Subcutaneous abdominal adipose tissue (tissue), 5 donors: Measurements from ENCODE around the gene DTD2.
"Not testable (repeated sequence)": the region's sequence is repeated elsewhere in the genome, so short reads cannot be mapped to it uniquely, and the experiment has no call there.

ENCODE experiments used
- H3K27ac ChIP-seq: one replicate; pipeline ENCODE4 v1.7.0; 2013; ENCODE audit warnings: low read depth, mild to moderate bottlenecking, inconsistent platforms, low read length, moderate library complexity
- H3K27me3 ChIP-seq, 5 donors: one replicate each; pipeline ENCODE4 v1.7.0; 2013; ENCODE audit warnings: low read length in 5 of 5, inconsistent platforms in 1 of 5; ENCODE audit not compliant: control insufficient read depth in 5 of 5, insufficient read depth in 4 of 5
- H3K36me3 ChIP-seq, 5 donors: one replicate each; pipeline ENCODE4 v1.7.0; 2013; ENCODE audit warnings: low read length in 5 of 5; ENCODE audit not compliant: control insufficient read depth in 5 of 5, insufficient read depth in 5 of 5
- H3K4me1 ChIP-seq, 5 donors: one replicate each; pipeline ENCODE4 v1.7.0; 2013; ENCODE audit warnings: low read length in 5 of 5, mild to moderate bottlenecking in 3 of 5, moderate library complexity in 1 of 5; ENCODE audit not compliant: control insufficient read depth in 5 of 5, insufficient read depth in 5 of 5
- H3K4me3 ChIP-seq, 5 donors: one replicate each; pipeline ENCODE4 v1.7.0; 2013; ENCODE audit warnings: low read length in 5 of 5, low read depth in 1 of 5
- H3K9ac ChIP-seq, 5 donors: one replicate each; pipeline ENCODE4 v1.7.0; 2013; ENCODE audit warnings: low read length in 5 of 5, mild to moderate bottlenecking in 4 of 5, moderate library complexity in 3 of 5
- H3K9me3 ChIP-seq, 5 donors: one replicate each; pipeline ENCODE4 v1.7.0; 2013; ENCODE audit warnings: low read length in 5 of 5; ENCODE audit not compliant: control insufficient read depth in 5 of 5
- donor health status: healthy.
- donor health status: healthy.
- donor health status: healthy.
- donor health status: healthy.
- donor health status: healthy.

Gene DTD2

GRCh38 chr14:31477248-31477647 lies 19.9 kb upstream of the DTD2 start:
- Histone ChIP-seq H3K36me3 (no peaks in the 10 kb centered on the region), H3K9ac (no peak overlapping the region), H3K9me3 (no peaks in the 10 kb centered on the region), H3K4me1 (peaks cover 0 to 12% (median 10%) of the 10 kb centered on the region in 5 donors), H3K4me3 (no peak overlapping the region), H3K27me3 (no peaks in the 10 kb centered on the region), H3K27ac (peak overlapping the region; percentile 2)

- Histone ChIP-seq H3K9me3 (no peaks in the 10 kb centered on the region), H3K9ac (no peak overlapping the region), H3K27me3 (no peaks in the 10 kb centered on the region), H3K4me1 (peaks cover 0 to 12% (median 10%) of the 10 kb centered on the region in 5 donors), H3K27ac (peak overlapping the region; percentile 2), H3K4me3 (no peak overlapping the region), H3K36me3 (no peaks in the 10 kb centered on the region)
Measured at GRCh38 chr14:31476131-31476866, 19.0 kb upstream of the DTD2 start.

GRCh38 chr14:31466554-31466953 lies 9.2 kb upstream of the DTD2 start:
- H3K36me3 ChIP-seq: no peaks in the 10 kb centered on the region
- H3K27me3 ChIP-seq: no peaks in the 10 kb centered on the region
- peak overlapping the region; percentile 83 for H3K27ac ChIP-seq
- peaks cover 0 to 25% (median 11%) of the 10 kb centered on the region in 5 donors for H3K4me1 ChIP-seq
- no peak overlapping the region for H3K9ac ChIP-seq
- H3K9me3 ChIP-seq: no peaks in the 10 kb centered on the region
- H3K4me3 ChIP-seq: peak overlapping the region in 1 of 5 donors; percentile 21

- no peaks in the 10 kb centered on the region for H3K36me3 ChIP-seq
- peak overlapping the region; percentile 83 for H3K27ac ChIP-seq
- peak overlapping the region in 1 of 5 donors; percentile 35 for H3K9ac ChIP-seq
- no peaks in the 10 kb centered on the region for H3K9me3 ChIP-seq
- no peak overlapping the region for H3K4me3 ChIP-seq
- no peaks in the 10 kb centered on the region for H3K27me3 ChIP-seq
- H3K4me1 ChIP-seq: peaks cover 0 to 27% (median 12%) of the 10 kb centered on the region in 5 donors
Measured at GRCh38 chr14:31465111-31465510, 7.8 kb upstream of the DTD2 start.

- H3K27me3 ChIP-seq, H3K4me3 ChIP-seq, H3K36me3 ChIP-seq, H3K9me3 ChIP-seq, H3K9ac ChIP-seq, H3K27ac ChIP-seq: not testable (repeated sequence)
- H3K4me1 ChIP-seq: peaks cover 0 to 39% (median 19%) of the 10 kb centered on the region in 5 donors
Measured at GRCh38 chr14:31462450-31462849, 5.1 kb upstream of the DTD2 start.

GRCh38 chr14:31461545-31461944 lies 4.2 kb upstream of the DTD2 start:
- no peak overlapping the region for H3K4me3 ChIP-seq
- H3K9ac ChIP-seq: no peak overlapping the region
- no peak overlapping the region for H3K27ac ChIP-seq
- no peaks in the 10 kb centered on the region for H3K36me3 ChIP-seq
- H3K9me3 ChIP-seq: no peaks in the 10 kb centered on the region
- H3K4me1 ChIP-seq: peaks cover 0 to 38% (median 22%) of the 10 kb centered on the region in 5 donors
- H3K27me3 ChIP-seq: no peaks in the 10 kb centered on the region

- H3K9me3 ChIP-seq: no peaks in the 10 kb centered on the region
- H3K27ac ChIP-seq: peak overlapping the region; percentile 97
- H3K4me3 ChIP-seq: peak overlapping the region in 4 of 5 donors; percentile 7 to 91 (median 80)
- no peaks in the 10 kb centered on the region for H3K27me3 ChIP-seq
- H3K36me3 ChIP-seq: no peaks in the 10 kb centered on the region
- H3K9ac ChIP-seq: peak overlapping the region in 4 of 5 donors; percentile 38 to 83 (median 49)
- peaks cover 0 to 42% (median 33%) of the 10 kb centered on the region in 5 donors for H3K4me1 ChIP-seq
Measured at GRCh38 chr14:31457665-31458659, 656 bp upstream of the DTD2 start.

DNA sequence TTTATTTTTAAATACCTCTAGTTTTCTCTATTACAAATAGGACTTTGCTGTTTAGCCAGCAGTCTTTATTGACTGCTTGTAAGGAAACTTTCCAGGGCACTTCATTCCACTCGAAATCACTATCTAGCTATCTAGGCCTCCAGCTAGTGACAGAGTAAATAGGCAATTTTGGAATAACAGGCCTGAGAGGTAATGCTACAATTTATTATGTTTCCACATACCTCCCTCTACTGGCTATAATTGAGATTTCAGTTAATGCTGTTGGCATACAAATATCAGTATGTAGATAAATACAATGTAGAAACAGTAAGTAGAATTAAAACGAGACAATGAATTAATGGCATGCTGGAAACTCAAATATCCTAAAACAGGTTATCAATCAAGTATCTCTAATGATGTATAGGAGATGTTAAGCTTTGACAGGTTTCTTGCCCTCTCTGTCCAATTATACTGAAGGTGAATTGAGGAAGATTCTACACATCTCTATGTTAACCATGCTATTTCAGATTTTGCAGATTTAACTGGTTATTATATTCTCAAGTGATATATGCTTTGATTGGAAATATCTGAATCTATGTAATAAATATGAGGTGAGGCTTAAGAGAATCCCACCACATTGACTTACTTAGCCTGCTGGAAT lies 7.2 kb downstream of the DTD2 start:
- Histone ChIP-seq H3K4me1 (peaks cover 0 to 27% (median 15%) of the 10 kb centered on the region in 5 donors), H3K27me3 (no peaks in the 10 kb centered on the region), H3K4me3 (no peak overlapping the region), H3K27ac (no peak overlapping the region), H3K9ac (peak overlapping the region in 2 of 5 donors; percentile 19 to 36), H3K9me3 (no peaks in the 10 kb centered on the region), H3K36me3 (peaks cover 12 to 32% (median 18%) of the 10 kb centered on the region in 5 donors)

GRCh38 chr14:31449136-31449535 lies 8.2 kb downstream of the DTD2 start:
- Histone ChIP-seq H3K4me3 (no peak overlapping the region), H3K27me3 (no peaks in the 10 kb centered on the region), H3K36me3 (peaks cover 12 to 32% (median 18%) of the 10 kb centered on the region in 5 donors), H3K27ac (no peak overlapping the region), H3K9ac (peak overlapping the region in 1 of 5 donors; percentile 36), H3K4me1 (peaks cover 0 to 18% (median 6%) of the 10 kb centered on the region in 5 donors), H3K9me3 (no peaks in the 10 kb centered on the region)
